Peyer's patch (tissue), 4 donors: ENCODE results near the gene PCED1B. TPM values are rescaled to one million over a fixed set of nuclear protein-coding genes. Genes with fewer than 3 reads are reported as not detected.
A peak's percentile ranks its signal among the peaks of the same experiment; 100 is the strongest.

Source experiments
- DNase-seq, 3 donors: peaks; one replicate each; pipeline ENCODE4 v3.0.0-alpha.2; 2017 to 2019
- H3K27ac ChIP-seq, 4 donors: fragments of 200-600 bp; sonication (generic); one replicate each; pipeline ENCODE4 v1.5.1; 2016 to 2019
- H3K27me3 ChIP-seq, 2 donors: fragments of 200-600 bp; sonication (generic); one replicate each; pipeline ENCODE4 v1.5.1; 2019
- H3K36me3 ChIP-seq, 3 donors: fragments of 200-600 bp; sonication (generic); one replicate each; pipeline ENCODE4 v1.5.1; 2016 to 2019
- H3K4me1 ChIP-seq, 4 donors: fragments of 200-600 bp; sonication (generic); one replicate each; pipeline ENCODE4 v1.5.1; 2016 to 2019
- H3K4me3 ChIP-seq, 4 donors: fragments of 200-600 bp; sonication (generic); 1 replicate in 3 of 4; 2 replicates in 1 of 4; pipeline ENCODE4 v1.5.1; 2016 to 2019; ENCODE audit warnings: mild to moderate bottlenecking in 1 of 4
- H3K9me3 ChIP-seq, 4 donors: fragments of 200-600 bp; sonication (generic); one replicate each; pipeline ENCODE4 v1.5.1; 2016 to 2019; ENCODE audit warnings: mild to moderate bottlenecking in 1 of 4
- POLR2A ChIP-seq, 2 donors: fragments of 450-650 bp; IDR thresholded peaks; one replicate each; pipeline ENCODE4 v1.5.1; 2017; ENCODE audit warnings: antibody characterized with exemption in 2 of 2, mild to moderate bottlenecking in 2 of 2, moderate library complexity in 2 of 2
- total RNA-seq, 4 donors: library from RNA; depleted of rRNA; stranded (reverse); fragments of >200 nt; gene quantifications; one replicate each; pipeline ENCODE4 v1.1.0, GENCODE V29; 2016
- TF ChIP-seq, protein P1 (sequence below), 6 experiments: fragments of 450-650 bp in 4 of 6; fragments of 200-600 bp in 2 of 6; sonication (generic) in 1 of 6; IDR thresholded peaks; one replicate each; pipeline ENCODE4 v1.5.1; 2017 to 2019; ENCODE audit warnings: antibody characterized with exemption in 6 of 6, mild to moderate bottlenecking in 3 of 6, moderate library complexity in 1 of 6

The PCED1B gene
- total RNA-seq, 4 donors from 2014 or later, result 1.9 to 11.6 (median 2.3) TPM; not detected in 1

- Histone ChIP-seq H3K4me3 (no peak overlapping the region), H3K4me1 (peaks cover 0 to 3% (median 0%) of the 10 kb centered on the region in 4 donors), H3K27me3 (no peaks in the 10 kb centered on the region), H3K27ac (no peak overlapping the region), H3K36me3 (no peaks in the 10 kb centered on the region), H3K9me3 (no peaks in the 10 kb centered on the region)
- no peak for TF ChIP-seq POLR2A (IDR thresholded peaks at IDR 0.05)
- TF ChIP-seq, protein P1, sequence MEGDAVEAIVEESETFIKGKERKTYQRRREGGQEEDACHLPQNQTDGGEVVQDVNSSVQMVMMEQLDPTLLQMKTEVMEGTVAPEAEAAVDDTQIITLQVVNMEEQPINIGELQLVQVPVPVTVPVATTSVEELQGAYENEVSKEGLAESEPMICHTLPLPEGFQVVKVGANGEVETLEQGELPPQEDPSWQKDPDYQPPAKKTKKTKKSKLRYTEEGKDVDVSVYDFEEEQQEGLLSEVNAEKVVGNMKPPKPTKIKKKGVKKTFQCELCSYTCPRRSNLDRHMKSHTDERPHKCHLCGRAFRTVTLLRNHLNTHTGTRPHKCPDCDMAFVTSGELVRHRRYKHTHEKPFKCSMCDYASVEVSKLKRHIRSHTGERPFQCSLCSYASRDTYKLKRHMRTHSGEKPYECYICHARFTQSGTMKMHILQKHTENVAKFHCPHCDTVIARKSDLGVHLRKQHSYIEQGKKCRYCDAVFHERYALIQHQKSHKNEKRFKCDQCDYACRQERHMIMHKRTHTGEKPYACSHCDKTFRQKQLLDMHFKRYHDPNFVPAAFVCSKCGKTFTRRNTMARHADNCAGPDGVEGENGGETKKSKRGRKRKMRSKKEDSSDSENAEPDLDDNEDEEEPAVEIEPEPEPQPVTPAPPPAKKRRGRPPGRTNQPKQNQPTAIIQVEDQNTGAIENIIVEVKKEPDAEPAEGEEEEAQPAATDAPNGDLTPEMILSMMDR (IDR thresholded peaks at IDR 0.05), result no peak
- no peak for DNase-seq
These were observed 44.8 kb upstream of the PCED1B start for GRCh38 chr12:47034661-47035060.

GRCh38 chr12:47035484-47035883 lies 43.9 kb upstream of the PCED1B start:
- no peak for DNase-seq
- TF ChIP-seq, protein P1 (IDR thresholded peaks at IDR 0.05), result no peak
- TF ChIP-seq POLR2A (IDR thresholded peaks at IDR 0.05), result no peak
- Histone ChIP-seq H3K27ac (no peak overlapping the region), H3K36me3 (no peaks in the 10 kb centered on the region), H3K4me1 (peaks cover 0 to 3% (median 0%) of the 10 kb centered on the region in 4 donors), H3K27me3 (no peaks in the 10 kb centered on the region), H3K9me3 (no peaks in the 10 kb centered on the region), H3K4me3 (no peak overlapping the region)

- Histone ChIP-seq H3K4me3 (no peak overlapping the region), H3K27me3 (no peaks in the 10 kb centered on the region), H3K36me3 (no peaks in the 10 kb centered on the region), H3K4me1 (peaks cover 0 to 3% (median 0%) of the 10 kb centered on the region in 4 donors), H3K27ac (no peak overlapping the region), H3K9me3 (no peaks in the 10 kb centered on the region)
- DNase-seq, result no peak
- TF ChIP-seq POLR2A (IDR thresholded peaks at IDR 0.05), result no peak
- TF ChIP-seq, protein P1 (IDR thresholded peaks at IDR 0.05), result no peak
These were observed 41.1 kb upstream of the PCED1B start for GRCh38 chr12:47038270-47038748.

GRCh38 chr12:47039079-47039478 lies 40.3 kb upstream of the PCED1B start:
- DNase-seq, result no peak
- no peak overlapping the region for H3K27ac ChIP-seq
- no peaks in the 10 kb centered on the region for H3K36me3 ChIP-seq
- no peak for TF ChIP-seq POLR2A (IDR thresholded peaks at IDR 0.05)
- TF ChIP-seq, protein P1 (IDR thresholded peaks at IDR 0.05), result no peak
- peaks cover 0 to 3% (median 0%) of the 10 kb centered on the region in 4 donors for H3K4me1 ChIP-seq
- H3K27me3 ChIP-seq, result no peaks in the 10 kb centered on the region
- no peaks in the 10 kb centered on the region for H3K9me3 ChIP-seq
- no peak overlapping the region for H3K4me3 ChIP-seq

DNA sequence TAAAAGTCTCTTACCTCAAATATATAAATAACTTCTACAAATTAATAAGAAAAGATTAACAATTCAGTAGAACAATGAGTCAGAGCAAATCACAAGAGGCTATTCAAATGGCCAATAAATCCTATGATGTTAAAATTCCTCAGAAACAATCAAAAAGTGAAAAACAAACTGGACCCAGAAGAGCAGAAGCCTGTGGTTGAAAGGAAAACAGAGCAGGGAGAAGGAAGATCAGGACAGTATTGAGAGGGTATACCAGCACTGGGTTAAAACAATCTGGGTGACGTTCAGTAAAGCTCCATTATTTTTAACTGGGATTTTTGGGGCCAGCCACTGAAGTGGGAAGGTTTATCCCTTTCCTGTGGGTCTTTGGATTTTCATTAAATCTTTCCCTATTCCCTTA lies 39.7 kb upstream of the PCED1B start:
- Histone ChIP-seq H3K27ac (no peak overlapping the region), H3K27me3 (no peaks in the 10 kb centered on the region)
- TF ChIP-seq POLR2A (IDR thresholded peaks at IDR 0.05), result no peak
- TF ChIP-seq, protein P1 (IDR thresholded peaks at IDR 0.05), result no peak

DNA sequence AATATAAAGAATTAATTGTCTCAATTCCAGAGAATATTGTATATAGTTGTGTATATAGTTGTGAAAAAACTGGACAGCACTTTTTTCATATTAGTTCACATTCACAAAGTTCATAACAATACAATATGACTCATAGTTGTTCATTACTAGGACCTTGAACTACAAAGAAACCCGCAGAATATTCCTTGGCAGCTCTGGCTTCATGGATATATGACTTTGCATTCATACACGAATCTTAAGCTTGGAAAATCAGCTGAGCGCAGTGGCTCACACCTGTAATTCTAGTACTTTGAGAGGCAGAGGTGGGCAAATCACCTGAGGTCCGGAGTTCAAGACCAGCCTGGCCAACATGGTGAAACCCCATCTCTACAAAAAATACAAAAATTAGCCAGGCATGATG lies 38.1 kb upstream of the PCED1B start:
- Histone ChIP-seq H3K36me3 (no peaks in the 10 kb centered on the region), H3K27me3 (no peaks in the 10 kb centered on the region), H3K27ac (no peak overlapping the region), H3K4me1 (peaks cover 0 to 3% (median 0%) of the 10 kb centered on the region in 4 donors), H3K4me3 (no peak overlapping the region), H3K9me3 (no peaks in the 10 kb centered on the region)
- TF ChIP-seq, protein P1 (IDR thresholded peaks at IDR 0.05), result no peak
- no peak for TF ChIP-seq POLR2A (IDR thresholded peaks at IDR 0.05)
- peak in 1 of 3 donors; percentile 51 for DNase-seq

More for the DNA sequence above, 39.7 kb upstream of the PCED1B start:
- no peak overlapping the region for H3K4me3 ChIP-seq
- peaks cover 0 to 3% (median 0%) of the 10 kb centered on the region in 4 donors for H3K4me1 ChIP-seq
- H3K9me3 ChIP-seq, result no peaks in the 10 kb centered on the region
- no peaks in the 10 kb centered on the region for H3K36me3 ChIP-seq
- no peak for DNase-seq
